Measurements from ENCODE around the gene SBF2.

SBF2 gene

GRCh38 chr11:10329356-10329755, 35.3 kb upstream of the SBF2 start:
- Histone ChIP-seq H3K36me3 (no peaks in the 10 kb centered on the region), H3K4me3 (ENCODE audit: low read depth, low read length) (no peak overlapping the region), H3K9me3 (ENCODE audit: severe bottlenecking) (no peaks in the 10 kb centered on the region), H3K27me3 (ENCODE audit: insufficient read depth, low read depth, severe bottlenecking) (no peaks in the 10 kb centered on the region), H3K27ac (no peak overlapping the region)
- no peak for DNase-seq
- TF ChIP-seq CTCF (IDR thresholded peaks at IDR 0.05; ENCODE audit: low read depth, low read length) = no peak

- no peaks in the 10 kb centered on the region for H3K9me3 ChIP-seq (ENCODE audit: severe bottlenecking)
- DNase-seq = no peak
- H3K27ac ChIP-seq = no peak overlapping the region
- no peak overlapping the region for H3K4me3 ChIP-seq (ENCODE audit: low read depth, low read length)
- no peaks in the 10 kb centered on the region for H3K36me3 ChIP-seq
- no peak for TF ChIP-seq CTCF (IDR thresholded peaks at IDR 0.05; ENCODE audit: low read depth, low read length)
- no peaks in the 10 kb centered on the region for H3K27me3 ChIP-seq (ENCODE audit: insufficient read depth, low read depth, severe bottlenecking)
Measured at GRCh38 chr11:10328314-10329098, 34.5 kb upstream of the SBF2 start.

- TF ChIP-seq CTCF (IDR thresholded peaks at IDR 0.05; ENCODE audit: low read depth, low read length) = no peak
- H3K36me3 ChIP-seq = no peaks in the 10 kb centered on the region
- H3K4me3 ChIP-seq (ENCODE audit: low read depth, low read length) = no peak overlapping the region
- no peaks in the 10 kb centered on the region for H3K27me3 ChIP-seq (ENCODE audit: insufficient read depth, low read depth, severe bottlenecking)
- DNase-seq = no peak
- no peaks in the 10 kb centered on the region for H3K9me3 ChIP-seq (ENCODE audit: severe bottlenecking)
- H3K27ac ChIP-seq = no peak overlapping the region
Measured at GRCh38 chr11:10327254-10327653, 33.2 kb upstream of the SBF2 start.

- DNase-seq = no peak
- no peak overlapping the region for H3K27ac ChIP-seq
- no peaks in the 10 kb centered on the region for H3K9me3 ChIP-seq (ENCODE audit: severe bottlenecking)
- no peak overlapping the region for H3K4me3 ChIP-seq (ENCODE audit: low read depth, low read length)
- H3K27me3 ChIP-seq (ENCODE audit: insufficient read depth, low read depth, severe bottlenecking) = no peaks in the 10 kb centered on the region
- no peak for TF ChIP-seq CTCF (IDR thresholded peaks at IDR 0.05; ENCODE audit: low read depth, low read length)
- H3K36me3 ChIP-seq = no peaks in the 10 kb centered on the region
Measured at GRCh38 chr11:10326012-10326964, 32.3 kb upstream of the SBF2 start.

GRCh38 chr11:10325277-10326011, 31.4 kb upstream of the SBF2 start:
- Histone ChIP-seq H3K27ac (no peak overlapping the region), H3K36me3 (no peaks in the 10 kb centered on the region), H3K4me3 (ENCODE audit: low read depth, low read length) (no peak overlapping the region), H3K9me3 (ENCODE audit: severe bottlenecking) (no peaks in the 10 kb centered on the region), H3K27me3 (ENCODE audit: insufficient read depth, low read depth, severe bottlenecking) (no peaks in the 10 kb centered on the region)
- DNase-seq = no peak
- TF ChIP-seq CTCF (IDR thresholded peaks at IDR 0.05; ENCODE audit: low read depth, low read length) = no peak

Data from WERI-Rb-1 (cell line).